Transverse colon (tissue), 4 donors: Measurements from ENCODE around the gene SMPDL3B. TPM values are rescaled to one million over a fixed set of nuclear protein-coding genes. Genes with fewer than 3 reads are reported as not detected.
A peak's percentile ranks its signal among the peaks of the same experiment; 100 is the strongest.

Experiments
- DNase-seq: peaks from one replicate; pipeline ENCODE4 v3.0.0-alpha.2; 2019
- H3K27ac ChIP-seq, 4 donors: fragments of 200-600 bp; sonication (generic); 2 replicates each; pipeline ENCODE4 v1.5.1; 2016 to 2018; ENCODE audit warnings: inconsistent platforms in 4 of 4
- H3K27me3 ChIP-seq: fragments of 200-600 bp; sonication (generic); 2 replicates; pipeline ENCODE4 v1.5.1; 2017; ENCODE audit warnings: inconsistent platforms
- H3K36me3 ChIP-seq, 4 donors: fragments of 200-600 bp; sonication (generic); 2 replicates each; pipeline ENCODE4 v1.5.1; 2017 to 2019; ENCODE audit warnings: inconsistent platforms in 4 of 4
- H3K4me1 ChIP-seq, 4 donors: fragments of 200-600 bp; sonication (generic); 2 replicates each; pipeline ENCODE4 v1.5.1; 2017 to 2020; ENCODE audit warnings: inconsistent platforms in 4 of 4
- H3K4me3 ChIP-seq, 4 donors: fragments of 200-600 bp; sonication (generic); 1 replicate in 1 of 4; 2 replicates in 3 of 4; pipeline versions ENCODE4 v1.5.1 to v1.6.1; 2017 to 2019; ENCODE audit warnings: inconsistent platforms in 4 of 4
- H3K9me3 ChIP-seq, 2 donors: fragments of 200-600 bp; sonication (generic); 2 replicates each; pipeline ENCODE4 v1.5.1; 2017 to 2019; ENCODE audit warnings: inconsistent platforms in 2 of 2
- EP300 ChIP-seq: sonication (generic); formaldehyde crosslinking; IDR thresholded peaks from one replicate; pipeline ENCODE4 v1.6.1; 2017; ENCODE audit warnings: antibody characterized with exemption, low read depth
- POLR2A ChIP-seq: fragments of 450-650 bp; IDR thresholded peaks from one replicate; pipeline ENCODE4 v1.6.1; 2016; ENCODE audit warnings: antibody characterized with exemption, mild to moderate bottlenecking, moderate library complexity
- POLR2AphosphoS5 ChIP-seq, 3 donors: sonication (generic); formaldehyde crosslinking; IDR thresholded peaks; one replicate each; pipeline ENCODE4 v1.6.1; 2016; ENCODE audit warnings: antibody characterized with exemption in 3 of 3
- WGBS, 2 donors: methylation state at CpG; one replicate each; pipeline ENCODE4 v1.1.5; 2018; ENCODE audit warnings: low coverage in 1 of 2; 5-methylcytosine and 5-hydroxymethylcytosine counted together
- in situ Hi-C, 4 donors: fragments of 200-750 bp; cut with MboI; loops; one replicate each; pipeline versions ENCODE4 v1.15.0 to v1.15.1; 2017; ENCODE audit warnings: low sequenced_read_pairs in 3 of 4, low pct_ligation_motif_present in 1 of 4, low pct_unique_long_range_greater_than_20kb in 1 of 4
- intact Hi-C: fragments of 100-400 bp; cut with DNase I; formaldehyde crosslinking; loops from one replicate; pipeline ENCODE4 v1.15.1; 2023; ENCODE audit warnings: low total_unique reads
- total RNA-seq, 4 donors: library from RNA; depleted of rRNA; stranded (reverse); fragments of >200 nt; gene quantifications; one replicate each; pipeline ENCODE4 v1.1.0, GENCODE V29; 2016
- TF ChIP-seq, protein P1 (sequence below), 5 experiments: fragments of 200-600 bp in 3 of 5; fragments of 450-650 bp in 2 of 5; sonication (generic) in 3 of 5; IDR thresholded peaks; 1 replicate in 2 of 5; 2 replicates in 3 of 5; pipeline ENCODE4 v1.5.1; 2016 to 2017; ENCODE audit warnings: antibody characterized with exemption in 5 of 5, inconsistent platforms in 3 of 5, mild to moderate bottlenecking in 2 of 5, moderate library complexity in 1 of 5

The SMPDL3B gene
- total RNA-seq, 4 donors from 2014 or later: 14.1 to 64.3 (median 57.4) TPM

GRCh38 chr1:27886744-27887143, 48.1 kb upstream of the SMPDL3B start:
- TF ChIP-seq POLR2A: no peak
- TF ChIP-seq, protein P1, sequence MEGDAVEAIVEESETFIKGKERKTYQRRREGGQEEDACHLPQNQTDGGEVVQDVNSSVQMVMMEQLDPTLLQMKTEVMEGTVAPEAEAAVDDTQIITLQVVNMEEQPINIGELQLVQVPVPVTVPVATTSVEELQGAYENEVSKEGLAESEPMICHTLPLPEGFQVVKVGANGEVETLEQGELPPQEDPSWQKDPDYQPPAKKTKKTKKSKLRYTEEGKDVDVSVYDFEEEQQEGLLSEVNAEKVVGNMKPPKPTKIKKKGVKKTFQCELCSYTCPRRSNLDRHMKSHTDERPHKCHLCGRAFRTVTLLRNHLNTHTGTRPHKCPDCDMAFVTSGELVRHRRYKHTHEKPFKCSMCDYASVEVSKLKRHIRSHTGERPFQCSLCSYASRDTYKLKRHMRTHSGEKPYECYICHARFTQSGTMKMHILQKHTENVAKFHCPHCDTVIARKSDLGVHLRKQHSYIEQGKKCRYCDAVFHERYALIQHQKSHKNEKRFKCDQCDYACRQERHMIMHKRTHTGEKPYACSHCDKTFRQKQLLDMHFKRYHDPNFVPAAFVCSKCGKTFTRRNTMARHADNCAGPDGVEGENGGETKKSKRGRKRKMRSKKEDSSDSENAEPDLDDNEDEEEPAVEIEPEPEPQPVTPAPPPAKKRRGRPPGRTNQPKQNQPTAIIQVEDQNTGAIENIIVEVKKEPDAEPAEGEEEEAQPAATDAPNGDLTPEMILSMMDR (IDR thresholded peaks at IDR 0.05): no peak
- no peak for TF ChIP-seq EP300
- TF ChIP-seq POLR2AphosphoS5 (IDR thresholded peaks at IDR 0.05): no peak
- Histone ChIP-seq H3K4me1 (no peaks in the 10 kb centered on the region), H3K36me3 (peaks cover 0 to 10% (median under 1%) of the 10 kb centered on the region in 4 donors), H3K4me3 (no peak overlapping the region), H3K27ac (peak overlapping the region; percentile 53 to 75 (median 72)), H3K27me3 (no peaks in the 10 kb centered on the region), H3K9me3 (no peaks in the 10 kb centered on the region)
- no peak for DNase-seq
- intact Hi-C loops (no loop called here), in situ Hi-C loops (no loop called here)
- WGBS, 2 donors: 17 to 75% methylated on average over 1 to 3 of the region's 3 CpGs

DNA sequence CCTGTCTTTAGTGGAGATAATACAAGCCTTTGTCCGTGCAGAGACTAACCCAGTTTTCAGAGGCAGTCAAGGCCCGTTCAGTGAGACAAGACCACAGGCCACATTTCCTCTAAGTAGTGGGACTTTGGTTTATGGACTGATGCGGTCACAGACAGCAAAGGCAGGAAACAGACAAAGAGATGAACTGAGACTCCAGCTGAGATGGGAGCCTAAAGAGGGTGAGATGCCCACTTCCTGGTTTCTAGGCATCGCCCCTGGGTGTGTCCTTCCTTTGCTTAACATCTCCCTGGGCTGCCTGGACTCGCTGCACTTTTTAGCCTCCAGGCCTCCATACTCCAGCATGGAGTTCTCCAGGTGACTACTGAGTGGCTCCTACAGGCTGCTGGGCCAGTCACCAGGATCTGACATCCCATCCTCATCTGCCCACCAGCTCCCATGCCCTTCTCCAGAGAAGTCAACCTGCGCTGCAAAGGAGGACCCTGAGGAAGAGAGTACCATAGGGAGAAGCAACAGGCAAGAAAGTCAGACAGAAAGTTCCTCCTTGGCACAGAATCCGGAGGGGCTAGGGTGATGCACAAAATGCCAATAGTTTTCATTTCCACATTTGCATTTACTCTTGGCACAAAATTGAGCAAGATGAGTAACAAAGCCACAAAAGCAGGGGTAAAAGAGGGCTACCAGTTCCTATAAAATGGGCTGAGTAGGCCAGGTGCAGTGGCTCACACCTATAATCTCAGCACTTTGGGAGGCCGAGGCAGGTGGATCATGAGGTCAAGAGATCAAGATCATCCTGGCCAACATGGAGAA, 47.4 kb upstream of the SMPDL3B start:
- no peaks in the 10 kb centered on the region for H3K4me1 ChIP-seq
- no peak for TF ChIP-seq EP300
- H3K27me3 ChIP-seq: no peaks in the 10 kb centered on the region
- WGBS, 2 donors: 66% methylated on average over 8 of the region's 8 CpGs; no CpG with 5 or more reads in 1 of the 2 donors
- H3K9me3 ChIP-seq: no peaks in the 10 kb centered on the region
- H3K27ac ChIP-seq: peak overlapping the region; percentile 53 to 75 (median 72)
- intact Hi-C loops (no loop called here), in situ Hi-C loops (no loop called here)
- DNase-seq: peak; percentile 59
- H3K4me3 ChIP-seq: no peak overlapping the region
- H3K36me3 ChIP-seq: peaks cover 0 to 15% (median 3%) of the 10 kb centered on the region in 4 donors

- H3K27ac ChIP-seq: peak overlapping the region in 3 of 4 donors; percentile 54 to 75 (median 72)
- no peaks in the 10 kb centered on the region for H3K9me3 ChIP-seq
- no peak for DNase-seq
- 80% methylated on average over 3 of the region's 3 CpGs; no CpG with 5 or more reads in 1 of the 2 donors for WGBS, 2 donors
- in situ Hi-C loops: no loop called here
- H3K4me3 ChIP-seq: no peak overlapping the region
- no peaks in the 10 kb centered on the region for H3K4me1 ChIP-seq
- intact Hi-C loops: no loop called here
- H3K27me3 ChIP-seq: no peaks in the 10 kb centered on the region
- TF ChIP-seq, protein P1 (IDR thresholded peaks at IDR 0.05): no peak
- TF ChIP-seq POLR2AphosphoS5 (IDR thresholded peaks at IDR 0.05) (no peak), EP300 (no peak), POLR2A (no peak)
- peaks cover 0 to 32% (median 14%) of the 10 kb centered on the region in 4 donors for H3K36me3 ChIP-seq
Observed at GRCh38 chr1:27889506-27889905, 45.3 kb upstream of the SMPDL3B start.

- H3K4me3 ChIP-seq: no peak overlapping the region
- peak overlapping the region; percentile 54 to 75 (median 64) for H3K27ac ChIP-seq
- H3K36me3 ChIP-seq: peaks cover 0 to 50% (median 22%) of the 10 kb centered on the region in 4 donors
- 56 to 76% methylated on average over 7 of the region's 7 CpGs for WGBS, 2 donors
- H3K27me3 ChIP-seq: no peaks in the 10 kb centered on the region
- intact Hi-C loops (no loop called here), in situ Hi-C loops (no loop called here)
- peak; percentile 19 to 51 (median 38) for TF ChIP-seq POLR2AphosphoS5 (IDR thresholded peaks at IDR 0.05)
- TF ChIP-seq EP300: peak; percentile 88
- TF ChIP-seq, protein P1 (IDR thresholded peaks at IDR 0.05): peak in 1 of 5 experiments; percentile 30
- no peak for TF ChIP-seq POLR2A
- peak; percentile 63 for DNase-seq
- no peaks in the 10 kb centered on the region for H3K4me1 ChIP-seq
- no peaks in the 10 kb centered on the region for H3K9me3 ChIP-seq
Observed at GRCh38 chr1:27891196-27891889, 43.5 kb upstream of the SMPDL3B start.
